Neural cell (in vitro differentiated cells): ENCODE data around the gene C4A. TPM values are rescaled to one million over a fixed set of nuclear protein-coding genes. Genes with fewer than 3 reads are reported as not detected.

Experiments used
- H2AFZ ChIP-seq: fragments of 200-600, 300-800 bp; sonication (generic), shearing (Covaris generic); 2 replicates; pipeline ENCODE4 v1.6.0; 2014; ENCODE audit warnings: low read depth, mild to moderate bottlenecking, antibody characterized with exemption, low read length, moderate library complexity
- H3F3A ChIP-seq: fragments of 200-600 bp; shearing (Covaris generic); 2 replicates; pipeline ENCODE4 v1.6.1; 2016; ENCODE audit warnings: mild to moderate bottlenecking, moderate library complexity, mixed read lengths, antibody characterized with exemption, low read length; ENCODE audit not compliant: insufficient read depth, poor library complexity, severe bottlenecking
- H3K27ac ChIP-seq: fragments of 200-600, 300-800 bp; sonication (generic), shearing (Covaris generic); 2 replicates; pipeline ENCODE4 v1.5.1; 2014; ENCODE audit warnings: mild to moderate bottlenecking, low read length, moderate library complexity
- H3K27me3 ChIP-seq: fragments of 300-800, 200-600 bp; sonication (generic), shearing (Covaris generic); 2 replicates; pipeline ENCODE4 v1.6.0; 2014; ENCODE audit warnings: mild to moderate bottlenecking, low read depth, low read length, moderate library complexity; ENCODE audit not compliant: insufficient read depth
- H3K36me3 ChIP-seq: fragments of 300-800, 200-600 bp; sonication (generic), shearing (Covaris generic); 2 replicates; pipeline ENCODE4 v1.5.1; 2014; ENCODE audit warnings: mild to moderate bottlenecking, antibody characterized with exemption, low read length, moderate library complexity; ENCODE audit not compliant: insufficient read depth
- H3K4me2 ChIP-seq: fragments of 300-800, 200-600 bp; sonication (generic), shearing (Covaris generic); 2 replicates; pipeline ENCODE4 v1.6.0; 2014; ENCODE audit warnings: mild to moderate bottlenecking, low read length
- H3K4me3 ChIP-seq: fragments of 300-800, 200-600 bp; sonication (generic), shearing (Covaris generic); 2 replicates; pipeline ENCODE4 v1.5.1; 2014; ENCODE audit warnings: mild to moderate bottlenecking, low read length, moderate library complexity
- H3K79me2 ChIP-seq: fragments of 200-600 bp; shearing (Covaris generic); replicated peaks from 2 replicates; pipeline ENCODE4 v1.6.0; 2014; ENCODE audit warnings: mild to moderate bottlenecking, low read length, moderate library complexity; ENCODE audit not compliant: insufficient read depth
- H3K9ac ChIP-seq: fragments of 300-800, 200-600 bp; sonication (generic), shearing (Covaris generic); 2 replicates; pipeline ENCODE4 v1.6.1; 2016; ENCODE audit warnings: mild to moderate bottlenecking, low read length, mixed read lengths
- H3K9me2 ChIP-seq: fragments of 200-600 bp; shearing (Covaris generic); 2 replicates; pipeline ENCODE4 v1.6.1; 2016; ENCODE audit warnings: mild to moderate bottlenecking, low read length, mixed read lengths; ENCODE audit not compliant: insufficient read depth
- H3K9me3 ChIP-seq: fragments of 200-600, 300-800 bp; sonication (generic), shearing (Covaris generic); 2 replicates; pipeline ENCODE4 v1.6.1; 2016; ENCODE audit warnings: mild to moderate bottlenecking, mixed run types, low read length, moderate library complexity, mixed read lengths
- H4K20me1 ChIP-seq: fragments of 200-600 bp; shearing (Covaris generic); 2 replicates; pipeline ENCODE4 v1.6.1; 2016; ENCODE audit warnings: mild to moderate bottlenecking, mixed run types; ENCODE audit not compliant: insufficient read depth
- EP300 ChIP-seq: fragments of 450-650 bp; conservative IDR thresholded peaks from 2 replicates; pipeline ENCODE4 v1.6.1; 2014; ENCODE audit warnings: antibody characterized with exemption, mild to moderate bottlenecking, moderate library complexity; ENCODE audit not compliant: poor library complexity, severe bottlenecking
- EZH2 ChIP-seq: fragments of 200-600, 300-800 bp; shearing (Covaris generic), sonication (generic); IDR thresholded peaks from 2 replicates; pipeline ENCODE4 v1.6.1; 2014; ENCODE audit warnings: antibody characterized with exemption, low read length, borderline replicate concordance, mild to moderate bottlenecking; ENCODE audit not compliant: insufficient read depth, poor library complexity, severe bottlenecking
- MXI1 ChIP-seq: fragments of 450-650 bp; conservative IDR thresholded peaks from 2 replicates; pipeline ENCODE4 v1.6.1; 2014; ENCODE audit warnings: antibody characterized with exemption, mild to moderate bottlenecking; ENCODE audit not compliant: poor library complexity, severe bottlenecking
- POLR2AphosphoS5 ChIP-seq: IDR thresholded peaks from 2 replicates; pipeline ENCODE4 v1.6.1; 2012
- RAD21 ChIP-seq: fragments of 450-650 bp; conservative IDR thresholded peaks from 2 replicates; pipeline ENCODE4 v1.6.1; 2014; ENCODE audit warnings: antibody characterized with exemption, mild to moderate bottlenecking, moderate library complexity
- SMC3 ChIP-seq: fragments of 450-650 bp; conservative IDR thresholded peaks from 2 replicates; pipeline ENCODE4 v1.6.1; 2014; ENCODE audit warnings: antibody characterized with exemption, mild to moderate bottlenecking, moderate library complexity; ENCODE audit not compliant: poor library complexity
- TAF1 ChIP-seq: IDR thresholded peaks from 2 replicates; pipeline ENCODE4 v1.6.1; 2012; ENCODE audit warnings: low read depth
- polyA plus RNA-seq: library from polyadenylated mRNA; depleted of rRNA; stranded (reverse); fragments of >200 nt; gene quantifications from 2 replicates; pipeline ENCODE4 v1.2.3, GENCODE V29; 2014
- TF ChIP-seq, protein P1 (sequence below): fragments of 450-650 bp; IDR thresholded peaks from 2 replicates; pipeline ENCODE4 v1.5.1; 2014; ENCODE audit warnings: antibody characterized with exemption, mild to moderate bottlenecking, moderate library complexity; ENCODE audit not compliant: poor library complexity, severe bottlenecking
- TF ChIP-seq, protein P2 (sequence below): IDR thresholded peaks from 2 replicates; pipeline ENCODE4 v1.6.1; 2012; ENCODE audit warnings: borderline replicate concordance

Gene C4A
- polyA plus RNA-seq, 1 donor from 2014 or later = 4.4 TPM

DNA sequence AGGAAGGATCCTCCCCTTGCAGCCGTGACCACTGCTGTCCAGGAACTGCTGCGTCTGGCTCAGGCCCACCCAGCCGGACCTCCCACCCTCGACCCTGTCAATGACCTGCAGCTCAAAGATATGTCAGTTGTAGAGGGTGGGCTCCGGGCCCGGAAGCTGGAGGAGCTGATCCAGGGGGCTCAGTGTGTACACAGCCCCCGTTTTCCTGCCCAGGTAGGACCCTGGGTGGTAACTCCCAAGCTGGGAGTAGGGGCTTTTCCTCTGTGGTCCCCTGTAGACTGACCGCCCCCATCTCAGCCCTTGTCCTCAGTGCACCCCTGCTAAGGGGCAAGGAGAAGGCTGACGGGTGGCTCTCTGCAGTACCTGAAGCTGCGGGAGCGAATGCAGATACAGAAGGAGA lies 13.5 kb upstream of the C4A start:
- Histone ChIP-seq H3F3A (no peaks in the 10 kb centered on the region), H3K4me3 (no peak overlapping the region), H3K27ac (no peak overlapping the region), H4K20me1 (no peaks in the 10 kb centered on the region), H3K9me3 (no peaks in the 10 kb centered on the region), H3K27me3 (no peaks in the 10 kb centered on the region), H3K4me2 (no peak overlapping the region), H2AFZ (no peak overlapping the region), H3K9me2 (no peaks in the 10 kb centered on the region), H3K36me3 (no peaks in the 10 kb centered on the region), H3K79me2 (peaks cover 12% of the 10 kb centered on the region), H3K9ac (no peak overlapping the region)
- no peak for TF ChIP-seq EP300
- TF ChIP-seq POLR2AphosphoS5 = no peak
- no peak for TF ChIP-seq EZH2
- TF ChIP-seq RAD21 = no peak
- TF ChIP-seq, protein P1, sequence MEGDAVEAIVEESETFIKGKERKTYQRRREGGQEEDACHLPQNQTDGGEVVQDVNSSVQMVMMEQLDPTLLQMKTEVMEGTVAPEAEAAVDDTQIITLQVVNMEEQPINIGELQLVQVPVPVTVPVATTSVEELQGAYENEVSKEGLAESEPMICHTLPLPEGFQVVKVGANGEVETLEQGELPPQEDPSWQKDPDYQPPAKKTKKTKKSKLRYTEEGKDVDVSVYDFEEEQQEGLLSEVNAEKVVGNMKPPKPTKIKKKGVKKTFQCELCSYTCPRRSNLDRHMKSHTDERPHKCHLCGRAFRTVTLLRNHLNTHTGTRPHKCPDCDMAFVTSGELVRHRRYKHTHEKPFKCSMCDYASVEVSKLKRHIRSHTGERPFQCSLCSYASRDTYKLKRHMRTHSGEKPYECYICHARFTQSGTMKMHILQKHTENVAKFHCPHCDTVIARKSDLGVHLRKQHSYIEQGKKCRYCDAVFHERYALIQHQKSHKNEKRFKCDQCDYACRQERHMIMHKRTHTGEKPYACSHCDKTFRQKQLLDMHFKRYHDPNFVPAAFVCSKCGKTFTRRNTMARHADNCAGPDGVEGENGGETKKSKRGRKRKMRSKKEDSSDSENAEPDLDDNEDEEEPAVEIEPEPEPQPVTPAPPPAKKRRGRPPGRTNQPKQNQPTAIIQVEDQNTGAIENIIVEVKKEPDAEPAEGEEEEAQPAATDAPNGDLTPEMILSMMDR = no peak
- no peak for TF ChIP-seq TAF1
- no peak for TF ChIP-seq MXI1
- TF ChIP-seq, protein P2, sequence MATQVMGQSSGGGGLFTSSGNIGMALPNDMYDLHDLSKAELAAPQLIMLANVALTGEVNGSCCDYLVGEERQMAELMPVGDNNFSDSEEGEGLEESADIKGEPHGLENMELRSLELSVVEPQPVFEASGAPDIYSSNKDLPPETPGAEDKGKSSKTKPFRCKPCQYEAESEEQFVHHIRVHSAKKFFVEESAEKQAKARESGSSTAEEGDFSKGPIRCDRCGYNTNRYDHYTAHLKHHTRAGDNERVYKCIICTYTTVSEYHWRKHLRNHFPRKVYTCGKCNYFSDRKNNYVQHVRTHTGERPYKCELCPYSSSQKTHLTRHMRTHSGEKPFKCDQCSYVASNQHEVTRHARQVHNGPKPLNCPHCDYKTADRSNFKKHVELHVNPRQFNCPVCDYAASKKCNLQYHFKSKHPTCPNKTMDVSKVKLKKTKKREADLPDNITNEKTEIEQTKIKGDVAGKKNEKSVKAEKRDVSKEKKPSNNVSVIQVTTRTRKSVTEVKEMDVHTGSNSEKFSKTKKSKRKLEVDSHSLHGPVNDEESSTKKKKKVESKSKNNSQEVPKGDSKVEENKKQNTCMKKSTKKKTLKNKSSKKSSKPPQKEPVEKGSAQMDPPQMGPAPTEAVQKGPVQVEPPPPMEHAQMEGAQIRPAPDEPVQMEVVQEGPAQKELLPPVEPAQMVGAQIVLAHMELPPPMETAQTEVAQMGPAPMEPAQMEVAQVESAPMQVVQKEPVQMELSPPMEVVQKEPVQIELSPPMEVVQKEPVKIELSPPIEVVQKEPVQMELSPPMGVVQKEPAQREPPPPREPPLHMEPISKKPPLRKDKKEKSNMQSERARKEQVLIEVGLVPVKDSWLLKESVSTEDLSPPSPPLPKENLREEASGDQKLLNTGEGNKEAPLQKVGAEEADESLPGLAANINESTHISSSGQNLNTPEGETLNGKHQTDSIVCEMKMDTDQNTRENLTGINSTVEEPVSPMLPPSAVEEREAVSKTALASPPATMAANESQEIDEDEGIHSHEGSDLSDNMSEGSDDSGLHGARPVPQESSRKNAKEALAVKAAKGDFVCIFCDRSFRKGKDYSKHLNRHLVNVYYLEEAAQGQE = no peak
- no peak for TF ChIP-seq SMC3

DNA sequence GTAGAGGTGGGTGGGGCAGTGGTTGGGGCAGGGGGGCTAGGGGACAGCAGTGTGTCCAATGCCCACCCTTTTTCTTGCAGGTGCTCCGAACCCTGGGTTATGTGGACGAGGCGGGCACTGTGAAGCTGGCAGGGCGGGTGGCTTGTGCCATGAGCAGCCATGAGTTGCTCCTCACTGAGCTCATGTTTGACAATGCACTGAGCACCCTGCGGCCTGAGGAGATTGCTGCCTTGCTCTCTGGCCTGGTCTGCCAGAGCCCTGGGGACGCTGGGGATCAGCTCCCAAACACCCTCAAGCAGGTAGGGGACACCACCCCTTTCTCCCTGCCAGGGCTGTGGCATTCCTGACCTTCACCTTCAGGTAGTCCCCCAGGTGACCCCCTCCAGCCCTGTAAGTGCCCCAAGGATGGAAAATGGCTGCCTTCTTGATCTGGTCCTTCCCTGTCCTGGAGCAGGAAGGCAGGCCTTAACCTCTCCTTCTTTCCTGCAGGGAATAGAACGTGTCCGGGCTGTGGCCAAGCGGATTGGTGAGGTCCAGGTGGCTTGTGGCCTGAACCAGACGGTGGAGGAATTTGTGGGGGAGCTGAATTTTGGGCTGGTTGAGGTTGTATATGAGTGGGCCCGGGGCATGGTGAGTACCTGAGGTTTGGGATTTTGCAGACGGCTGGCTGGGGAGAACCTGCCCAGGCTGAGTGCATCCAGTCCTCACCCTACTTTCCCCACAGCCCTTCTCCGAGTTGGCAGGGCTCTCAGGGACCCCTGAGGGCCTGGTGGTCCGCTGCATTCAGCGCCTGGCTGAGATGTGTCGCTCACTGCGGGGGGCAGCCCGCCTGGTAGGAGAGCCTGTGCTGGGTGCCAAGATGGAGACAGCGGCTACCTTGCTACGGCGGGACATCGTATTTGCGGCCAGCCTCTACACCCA lies 12.8 kb upstream of the C4A start:
- no peak overlapping the region for H3K4me2 ChIP-seq
- no peaks in the 10 kb centered on the region for H3F3A ChIP-seq
- TF ChIP-seq EZH2 (no peak), RAD21 (no peak), POLR2AphosphoS5 (no peak)
- no peak overlapping the region for H3K27ac ChIP-seq
- H3K9me2 ChIP-seq = no peaks in the 10 kb centered on the region
- H3K9me3 ChIP-seq = no peaks in the 10 kb centered on the region
- H3K36me3 ChIP-seq = no peaks in the 10 kb centered on the region
- no peaks in the 10 kb centered on the region for H4K20me1 ChIP-seq
- H3K4me3 ChIP-seq = no peak overlapping the region
- H2AFZ ChIP-seq = no peak overlapping the region
- H3K79me2 ChIP-seq = peaks cover 19% of the 10 kb centered on the region
- no peak overlapping the region for H3K9ac ChIP-seq
- H3K27me3 ChIP-seq = no peaks in the 10 kb centered on the region
